ENCODE data around the gene TREH. TPM values are rescaled to one million over a fixed set of nuclear protein-coding genes. Genes with fewer than 3 reads are reported as not detected.

TREH gene
- total RNA-seq, 1 donor from 2014 or later: not detected

DNA sequence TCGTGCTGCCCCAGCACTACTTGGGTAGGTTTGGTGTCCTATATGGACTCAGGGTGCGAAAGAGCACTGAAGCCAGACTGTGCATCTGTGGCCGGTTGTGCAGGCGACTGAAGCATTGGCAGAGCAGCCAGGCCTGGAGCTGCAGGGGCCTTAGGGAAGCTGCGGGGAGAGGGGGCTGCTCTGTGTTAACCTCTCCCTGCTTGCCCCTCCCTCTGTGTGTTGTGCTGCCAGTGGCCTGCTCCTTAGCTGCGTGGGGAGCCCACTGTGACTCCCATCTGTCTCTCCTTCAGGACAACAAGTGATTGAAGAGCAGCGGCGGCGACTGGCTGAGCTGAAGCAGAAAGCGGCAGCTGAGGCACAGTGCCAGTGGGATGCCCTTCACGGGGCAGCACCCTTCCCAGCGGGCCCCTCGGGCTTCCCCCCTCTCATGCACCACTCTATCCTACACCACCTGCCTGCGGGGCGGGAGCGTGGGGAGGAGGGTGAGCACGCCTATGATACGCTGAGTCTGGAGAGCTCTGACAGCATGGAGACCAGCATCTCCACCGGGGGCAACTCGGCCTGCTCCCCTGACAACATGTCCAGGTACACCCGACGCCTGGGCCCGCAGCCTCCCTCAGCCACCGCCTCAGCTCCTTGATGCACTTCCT is 34.3 kb downstream of the TREH start:
- Mint-ChIP-seq H3K9me3 (ENCODE audit: unreplicated experiment) (no peaks in the 10 kb centered on the region), H3K4me3 (ENCODE audit: unreplicated experiment) (no peak overlapping the region), H3K27me3 (ENCODE audit: low read depth, unreplicated experiment) (no peaks in the 10 kb centered on the region), H3K27ac (ENCODE audit: unreplicated experiment) (no peak overlapping the region), H3K36me3 (ENCODE audit: low read depth, unreplicated experiment) (peaks cover 47% of the 10 kb centered on the region), H3K4me1 (ENCODE audit: low read depth, unreplicated experiment) (peaks cover 7% of the 10 kb centered on the region)
- Histone ChIP-seq H3K36me3 (ENCODE audit: insufficient read depth, low read length) (peaks cover 69% of the 10 kb centered on the region), H2AFZ (ENCODE audit: low read depth, low read length) (no peak overlapping the region), H3K27me3 (ENCODE audit: insufficient read depth, low read length) (no peaks in the 10 kb centered on the region), H3K4me3 (ENCODE audit: insufficient read depth, low read depth, low read length) (no peak overlapping the region), H3K79me2 (ENCODE audit: insufficient read depth, low read length) (peaks cover 60% of the 10 kb centered on the region), H3K4me1 (ENCODE audit: insufficient read depth, low read length) (no peaks in the 10 kb centered on the region), H3K4me2 (ENCODE audit: low read length) (no peak overlapping the region), H3K9ac (ENCODE audit: low read length) (no peak overlapping the region), H3K9me3 (ENCODE audit: insufficient read depth, low read depth, low read length) (no peaks in the 10 kb centered on the region), H3K27ac (ENCODE audit: low read depth, low read length) (no peak overlapping the region), H4K20me1 (ENCODE audit: insufficient read depth, low read length) (peaks cover 97% of the 10 kb centered on the region)
- no peak for DNase-seq (ENCODE audit: low read depth)
- TF ChIP-seq EZH2 (IDR thresholded peaks at IDR 0.05; ENCODE audit: insufficient read depth, low read length): no peak
- FAIRE-seq: no peak

GRCh38 chr11:118644496-118644895 is 35.0 kb downstream of the TREH start:
- Mint-ChIP-seq H3K4me1 (ENCODE audit: low read depth, unreplicated experiment) (peaks cover 7% of the 10 kb centered on the region), H3K27me3 (ENCODE audit: low read depth, unreplicated experiment) (no peaks in the 10 kb centered on the region), H3K27ac (ENCODE audit: unreplicated experiment) (no peak overlapping the region), H3K36me3 (ENCODE audit: low read depth, unreplicated experiment) (peaks cover 41% of the 10 kb centered on the region), H3K4me3 (ENCODE audit: unreplicated experiment) (no peak overlapping the region), H3K9me3 (ENCODE audit: unreplicated experiment) (no peaks in the 10 kb centered on the region)
- Histone ChIP-seq H3K27me3 (ENCODE audit: insufficient read depth, low read length) (no peaks in the 10 kb centered on the region), H4K20me1 (ENCODE audit: insufficient read depth, low read length) (peaks cover 95% of the 10 kb centered on the region), H3K4me3 (ENCODE audit: insufficient read depth, low read depth, low read length) (no peak overlapping the region), H3K4me1 (ENCODE audit: insufficient read depth, low read length) (no peaks in the 10 kb centered on the region), H3K4me2 (ENCODE audit: low read length) (no peak overlapping the region), H2AFZ (ENCODE audit: low read depth, low read length) (no peak overlapping the region), H3K27ac (ENCODE audit: low read depth, low read length) (no peak overlapping the region), H3K36me3 (ENCODE audit: insufficient read depth, low read length) (peaks cover 62% of the 10 kb centered on the region), H3K9me3 (ENCODE audit: insufficient read depth, low read depth, low read length) (no peaks in the 10 kb centered on the region), H3K9ac (ENCODE audit: low read length) (no peak overlapping the region), H3K79me2 (ENCODE audit: insufficient read depth, low read length) (peaks cover 62% of the 10 kb centered on the region)
- TF ChIP-seq, protein P1, sequence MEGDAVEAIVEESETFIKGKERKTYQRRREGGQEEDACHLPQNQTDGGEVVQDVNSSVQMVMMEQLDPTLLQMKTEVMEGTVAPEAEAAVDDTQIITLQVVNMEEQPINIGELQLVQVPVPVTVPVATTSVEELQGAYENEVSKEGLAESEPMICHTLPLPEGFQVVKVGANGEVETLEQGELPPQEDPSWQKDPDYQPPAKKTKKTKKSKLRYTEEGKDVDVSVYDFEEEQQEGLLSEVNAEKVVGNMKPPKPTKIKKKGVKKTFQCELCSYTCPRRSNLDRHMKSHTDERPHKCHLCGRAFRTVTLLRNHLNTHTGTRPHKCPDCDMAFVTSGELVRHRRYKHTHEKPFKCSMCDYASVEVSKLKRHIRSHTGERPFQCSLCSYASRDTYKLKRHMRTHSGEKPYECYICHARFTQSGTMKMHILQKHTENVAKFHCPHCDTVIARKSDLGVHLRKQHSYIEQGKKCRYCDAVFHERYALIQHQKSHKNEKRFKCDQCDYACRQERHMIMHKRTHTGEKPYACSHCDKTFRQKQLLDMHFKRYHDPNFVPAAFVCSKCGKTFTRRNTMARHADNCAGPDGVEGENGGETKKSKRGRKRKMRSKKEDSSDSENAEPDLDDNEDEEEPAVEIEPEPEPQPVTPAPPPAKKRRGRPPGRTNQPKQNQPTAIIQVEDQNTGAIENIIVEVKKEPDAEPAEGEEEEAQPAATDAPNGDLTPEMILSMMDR (IDR thresholded peaks at IDR 0.05; ENCODE audit: insufficient read depth, low read depth, low read length): no peak
- TF ChIP-seq EZH2 (IDR thresholded peaks at IDR 0.05; ENCODE audit: insufficient read depth, low read length): no peak
- FAIRE-seq (no peak), DNase-seq (ENCODE audit: low read depth) (no peak)

- Histone ChIP-seq H2AFZ (ENCODE audit: low read depth, low read length) (no peak overlapping the region), H3K27ac (ENCODE audit: low read depth, low read length) (no peak overlapping the region), H3K36me3 (ENCODE audit: insufficient read depth, low read length) (peaks cover 59% of the 10 kb centered on the region), H3K79me2 (ENCODE audit: insufficient read depth, low read length) (peaks cover 66% of the 10 kb centered on the region), H3K4me1 (ENCODE audit: insufficient read depth, low read length) (no peaks in the 10 kb centered on the region), H3K9me3 (ENCODE audit: insufficient read depth, low read depth, low read length) (no peaks in the 10 kb centered on the region), H3K4me3 (ENCODE audit: insufficient read depth, low read depth, low read length) (no peak overlapping the region), H3K4me2 (ENCODE audit: low read length) (no peak overlapping the region), H3K27me3 (ENCODE audit: insufficient read depth, low read length) (no peaks in the 10 kb centered on the region), H4K20me1 (ENCODE audit: insufficient read depth, low read length) (peaks cover 93% of the 10 kb centered on the region), H3K9ac (ENCODE audit: low read length) (no peak overlapping the region)
- Mint-ChIP-seq H3K9me3 (ENCODE audit: unreplicated experiment) (no peaks in the 10 kb centered on the region), H3K36me3 (ENCODE audit: low read depth, unreplicated experiment) (peaks cover 39% of the 10 kb centered on the region), H3K27me3 (ENCODE audit: low read depth, unreplicated experiment) (no peaks in the 10 kb centered on the region), H3K27ac (ENCODE audit: unreplicated experiment) (no peak overlapping the region), H3K4me1 (ENCODE audit: low read depth, unreplicated experiment) (peaks cover 7% of the 10 kb centered on the region), H3K4me3 (ENCODE audit: unreplicated experiment) (no peak overlapping the region)
- FAIRE-seq (no peak), DNase-seq (ENCODE audit: low read depth) (no peak)
- TF ChIP-seq EZH2 (IDR thresholded peaks at IDR 0.05; ENCODE audit: insufficient read depth, low read length): no peak
- TF ChIP-seq, protein P1 (IDR thresholded peaks at IDR 0.05; ENCODE audit: insufficient read depth, low read depth, low read length): no peak
Measured at GRCh38 chr11:118643995-118644345, 35.5 kb downstream of the TREH start.
